ENCODE results near the gene RUNX3. TPM values are rescaled to one million over a fixed set of nuclear protein-coding genes. Genes with fewer than 3 reads are reported as not detected.

RUNX3 gene
- total RNA-seq, 1 experiment from 2014 or later, result 36.6 TPM

GRCh38 chr1:24868016-24868875, 61.8 kb downstream of the RUNX3 start:
- Histone ChIP-seq H3K27ac (ENCODE audit: low read length) (no peak overlapping the region), H3K4me3 (ENCODE audit: low read length) (no peak overlapping the region), H3K9me3 (ENCODE audit: low read length) (no peaks in the 10 kb centered on the region), H2AFZ (ENCODE audit: low read length) (no peak overlapping the region), H3K4me1 (ENCODE audit: low read length) (peaks cover 18% of the 10 kb centered on the region), H4K20me1 (ENCODE audit: insufficient read depth, low read depth, low read length) (no peaks in the 10 kb centered on the region), H3K36me3 (ENCODE audit: insufficient read depth, low read length) (no peaks in the 10 kb centered on the region), H3K9ac (ENCODE audit: low read length) (no peak overlapping the region), H3K27me3 (ENCODE audit: low read length) (no peaks in the 10 kb centered on the region), H3K4me2 (ENCODE audit: low read depth, low read length, poor library complexity, severe bottlenecking) (no peak overlapping the region), H3K79me2 (ENCODE audit: low read length) (no peaks in the 10 kb centered on the region), H3K9me2 (replicated peaks; ENCODE audit: insufficient read depth, low read length) (no peaks in the 10 kb centered on the region)
- DNase-seq, result no peak

GRCh38 chr1:24867084-24867870, 62.8 kb downstream of the RUNX3 start:
- Histone ChIP-seq H3K9me2 (replicated peaks; ENCODE audit: insufficient read depth, low read length) (no peaks in the 10 kb centered on the region), H2AFZ (ENCODE audit: low read length) (no peak overlapping the region), H3K4me1 (ENCODE audit: low read length) (peaks cover 18% of the 10 kb centered on the region), H3K9ac (ENCODE audit: low read length) (no peak overlapping the region), H3K27me3 (ENCODE audit: low read length) (no peaks in the 10 kb centered on the region), H3K9me3 (ENCODE audit: low read length) (no peaks in the 10 kb centered on the region), H3K36me3 (ENCODE audit: insufficient read depth, low read length) (no peaks in the 10 kb centered on the region), H3K4me2 (ENCODE audit: low read depth, low read length, poor library complexity, severe bottlenecking) (no peak overlapping the region), H3K79me2 (ENCODE audit: low read length) (no peaks in the 10 kb centered on the region), H3K4me3 (ENCODE audit: low read length) (no peak overlapping the region), H4K20me1 (ENCODE audit: insufficient read depth, low read depth, low read length) (no peaks in the 10 kb centered on the region), H3K27ac (ENCODE audit: low read length) (no peak overlapping the region)
- no peak for DNase-seq

GRCh38 chr1:24866211-24867083, 63.6 kb downstream of the RUNX3 start:
- peak overlapping the region; percentile 20; the same call in 1 of the 2 replicates for H3K4me3 ChIP-seq (ENCODE audit: low read length)
- no peaks in the 10 kb centered on the region for H3K36me3 ChIP-seq (ENCODE audit: insufficient read depth, low read length)
- no peak overlapping the region for H3K27ac ChIP-seq (ENCODE audit: low read length)
- peak overlapping the region; percentile 18; the same call in 1 of the 2 replicates for H3K9ac ChIP-seq (ENCODE audit: low read length)
- DNase-seq, result no peak
- peak overlapping the region; percentile 33 for H2AFZ ChIP-seq (ENCODE audit: low read length)
- no peaks in the 10 kb centered on the region for H3K27me3 ChIP-seq (ENCODE audit: low read length)
- peaks cover 18% of the 10 kb centered on the region for H3K4me1 ChIP-seq (ENCODE audit: low read length)
- H4K20me1 ChIP-seq (ENCODE audit: insufficient read depth, low read depth, low read length), result no peaks in the 10 kb centered on the region
- no peaks in the 10 kb centered on the region for H3K9me2 ChIP-seq (replicated peaks; ENCODE audit: insufficient read depth, low read length)
- H3K4me2 ChIP-seq (ENCODE audit: low read depth, low read length, poor library complexity, severe bottlenecking), result peak overlapping the region; percentile 54
- H3K79me2 ChIP-seq (ENCODE audit: low read length), result no peaks in the 10 kb centered on the region
- H3K9me3 ChIP-seq (ENCODE audit: low read length), result no peaks in the 10 kb centered on the region

- no peaks in the 10 kb centered on the region for H4K20me1 ChIP-seq (ENCODE audit: insufficient read depth, low read depth, low read length)
- no peak for DNase-seq
- no peak overlapping the region for H3K9ac ChIP-seq (ENCODE audit: low read length)
- H3K27ac ChIP-seq (ENCODE audit: low read length), result no peak overlapping the region
- H3K9me2 ChIP-seq (replicated peaks; ENCODE audit: insufficient read depth, low read length), result no peaks in the 10 kb centered on the region
- no peak overlapping the region for H2AFZ ChIP-seq (ENCODE audit: low read length)
- H3K79me2 ChIP-seq (ENCODE audit: low read length), result no peaks in the 10 kb centered on the region
- H3K4me2 ChIP-seq (ENCODE audit: low read depth, low read length, poor library complexity, severe bottlenecking), result no peak overlapping the region
- no peak overlapping the region for H3K4me3 ChIP-seq (ENCODE audit: low read length)
- no peaks in the 10 kb centered on the region for H3K27me3 ChIP-seq (ENCODE audit: low read length)
- no peaks in the 10 kb centered on the region for H3K9me3 ChIP-seq (ENCODE audit: low read length)
- H3K36me3 ChIP-seq (ENCODE audit: insufficient read depth, low read length), result no peaks in the 10 kb centered on the region
- peaks cover 18% of the 10 kb centered on the region for H3K4me1 ChIP-seq (ENCODE audit: low read length)
Observed at GRCh38 chr1:24865587-24865986, 64.5 kb downstream of the RUNX3 start.

GRCh38 chr1:24865168-24865567, 64.9 kb downstream of the RUNX3 start:
- H3K27ac ChIP-seq (ENCODE audit: low read length), result no peak overlapping the region
- no peaks in the 10 kb centered on the region for H4K20me1 ChIP-seq (ENCODE audit: insufficient read depth, low read depth, low read length)
- H3K9me2 ChIP-seq (replicated peaks; ENCODE audit: insufficient read depth, low read length), result no peaks in the 10 kb centered on the region
- no peaks in the 10 kb centered on the region for H3K79me2 ChIP-seq (ENCODE audit: low read length)
- H3K4me3 ChIP-seq (ENCODE audit: low read length), result no peak overlapping the region
- no peak overlapping the region for H3K4me2 ChIP-seq (ENCODE audit: low read depth, low read length, poor library complexity, severe bottlenecking)
- no peak for DNase-seq
- peaks cover 18% of the 10 kb centered on the region for H3K4me1 ChIP-seq (ENCODE audit: low read length)
- H3K27me3 ChIP-seq (ENCODE audit: low read length), result no peaks in the 10 kb centered on the region
- no peaks in the 10 kb centered on the region for H3K9me3 ChIP-seq (ENCODE audit: low read length)
- no peak overlapping the region for H2AFZ ChIP-seq (ENCODE audit: low read length)
- H3K9ac ChIP-seq (ENCODE audit: low read length), result no peak overlapping the region
- H3K36me3 ChIP-seq (ENCODE audit: insufficient read depth, low read length), result no peaks in the 10 kb centered on the region

GRCh38 chr1:24864370-24864777, 65.7 kb downstream of the RUNX3 start:
- no peak overlapping the region for H3K4me2 ChIP-seq (ENCODE audit: low read depth, low read length, poor library complexity, severe bottlenecking)
- no peaks in the 10 kb centered on the region for H3K9me3 ChIP-seq (ENCODE audit: low read length)
- no peaks in the 10 kb centered on the region for H3K36me3 ChIP-seq (ENCODE audit: insufficient read depth, low read length)
- H4K20me1 ChIP-seq (ENCODE audit: insufficient read depth, low read depth, low read length), result no peaks in the 10 kb centered on the region
- H3K9ac ChIP-seq (ENCODE audit: low read length), result no peak overlapping the region
- no peak overlapping the region for H2AFZ ChIP-seq (ENCODE audit: low read length)
- peaks cover 18% of the 10 kb centered on the region for H3K4me1 ChIP-seq (ENCODE audit: low read length)
- H3K27me3 ChIP-seq (ENCODE audit: low read length), result no peaks in the 10 kb centered on the region
- DNase-seq, result peak; percentile 63
- no peak overlapping the region for H3K27ac ChIP-seq (ENCODE audit: low read length)
- H3K4me3 ChIP-seq (ENCODE audit: low read length), result no peak overlapping the region
- H3K9me2 ChIP-seq (replicated peaks; ENCODE audit: insufficient read depth, low read length), result no peaks in the 10 kb centered on the region
- no peaks in the 10 kb centered on the region for H3K79me2 ChIP-seq (ENCODE audit: low read length)

GRCh38 chr1:24862775-24863483, 67.1 kb downstream of the RUNX3 start:
- DNase-seq, result no peak
- H3K36me3 ChIP-seq (ENCODE audit: insufficient read depth, low read length), result no peaks in the 10 kb centered on the region
- H3K9me2 ChIP-seq (replicated peaks; ENCODE audit: insufficient read depth, low read length), result no peaks in the 10 kb centered on the region
- no peak overlapping the region for H3K4me3 ChIP-seq (ENCODE audit: low read length)
- no peaks in the 10 kb centered on the region for H4K20me1 ChIP-seq (ENCODE audit: insufficient read depth, low read depth, low read length)
- H3K4me1 ChIP-seq (ENCODE audit: low read length), result peaks cover 18% of the 10 kb centered on the region
- H3K79me2 ChIP-seq (ENCODE audit: low read length), result no peaks in the 10 kb centered on the region
- H3K9ac ChIP-seq (ENCODE audit: low read length), result no peak overlapping the region
- no peaks in the 10 kb centered on the region for H3K9me3 ChIP-seq (ENCODE audit: low read length)
- H2AFZ ChIP-seq (ENCODE audit: low read length), result no peak overlapping the region
- no peak overlapping the region for H3K4me2 ChIP-seq (ENCODE audit: low read depth, low read length, poor library complexity, severe bottlenecking)
- H3K27ac ChIP-seq (ENCODE audit: low read length), result no peak overlapping the region
- no peaks in the 10 kb centered on the region for H3K27me3 ChIP-seq (ENCODE audit: low read length)
